GM23338 (cell line): ENCODE results near the gene OLIG1. TPM values are rescaled to one million over a fixed set of nuclear protein-coding genes. Genes with fewer than 3 reads are reported as not detected.

Experiments used
- ATAC-seq: fragments of 200-7000 bp; cut with Tn5 transposase; 3 replicates; pipeline ENCODE4 v1.9.1; 2020
- DNase-seq: peaks from one replicate; pipeline ENCODE4 v3.0.0-alpha.2; 2015; ENCODE audit warnings: low spot score
- H2AFZ ChIP-seq: fragments of 200-600 bp; sonication (generic); 2 replicates; pipeline ENCODE4 v1.8.0; 2016; ENCODE audit warnings: antibody characterized with exemption, mild to moderate bottlenecking, moderate library complexity
- H3F3A ChIP-seq: fragments of 200-600 bp; sonication (generic); replicated peaks from 2 replicates; pipeline ENCODE4 v1.8.0; 2017; ENCODE audit warnings: antibody characterized with exemption, mixed run types, low read depth
- H3K27ac ChIP-seq: fragments of 200-600 bp; sonication (generic); 2 replicates; pipeline ENCODE4 v1.6.1; 2016; ENCODE audit warnings: low read depth
- H3K27me3 ChIP-seq: fragments of 200-600 bp; sonication (generic); 2 replicates; pipeline ENCODE4 v1.8.0; 2016; ENCODE audit warnings: mild to moderate bottlenecking, mixed run types, moderate library complexity; ENCODE audit not compliant: insufficient read depth
- H3K36me3 ChIP-seq: fragments of 200-600 bp; sonication (generic); 2 replicates; pipeline ENCODE4 v1.8.0; 2016; ENCODE audit warnings: mild to moderate bottlenecking; ENCODE audit not compliant: insufficient read depth
- H3K4me1 ChIP-seq: fragments of 200-600 bp; sonication (generic); 2 replicates; pipeline ENCODE4 v1.8.0; 2016; ENCODE audit warnings: mild to moderate bottlenecking, moderate library complexity; ENCODE audit not compliant: insufficient read depth
- H3K4me2 ChIP-seq: fragments of 200-600 bp; sonication (generic); 2 replicates; pipeline ENCODE4 v1.7.1; 2017; ENCODE audit warnings: mixed run types
- H3K4me3 ChIP-seq: fragments of 200-600 bp; sonication (generic); 2 replicates; pipeline ENCODE4 v1.6.1; 2016; ENCODE audit warnings: mixed run types
- H3K79me2 ChIP-seq: fragments of 200-600 bp; sonication (generic); replicated peaks from 2 replicates; pipeline ENCODE4 v1.8.0; 2017; ENCODE audit warnings: mild to moderate bottlenecking; ENCODE audit not compliant: insufficient read depth
- H3K9me2 ChIP-seq: fragments of 200-600 bp; sonication (generic); 2 replicates; pipeline ENCODE4 v1.8.0; 2017; ENCODE audit not compliant: insufficient read depth
- H4K20me1 ChIP-seq: fragments of 200-600 bp; sonication (generic); replicated peaks from 2 replicates; pipeline ENCODE4 v1.8.0; 2017; ENCODE audit warnings: mild to moderate bottlenecking; ENCODE audit not compliant: insufficient read depth
- H3K27ac Mint-ChIP-seq: 2 replicates; pipeline ENCODE4 v1.8.0; 2020; ENCODE audit warnings: inconsistent platforms, mild to moderate bottlenecking, moderate library complexity, mixed read lengths
- H3K27me3 Mint-ChIP-seq: 3 replicates; pipeline ENCODE4 v1.8.0; 2022; ENCODE audit warnings: low read depth, mild to moderate bottlenecking, moderate library complexity, mixed read lengths, inconsistent platforms; ENCODE audit not compliant: insufficient read depth, poor library complexity
- H3K36me3 Mint-ChIP-seq: 3 replicates; pipeline ENCODE4 v1.8.0; 2021; ENCODE audit warnings: low read depth, mild to moderate bottlenecking, inconsistent platforms, moderate library complexity, mixed read lengths
- H3K4me1 Mint-ChIP-seq: 3 replicates; pipeline ENCODE4 v1.8.0; 2020; ENCODE audit warnings: mild to moderate bottlenecking, inconsistent platforms, mixed read lengths
- H3K4me3 Mint-ChIP-seq: 3 replicates; pipeline ENCODE4 v1.8.0; 2021; ENCODE audit warnings: moderate library complexity, mild to moderate bottlenecking, inconsistent platforms, mixed read lengths
- H3K9me3 Mint-ChIP-seq: 3 replicates; pipeline ENCODE4 v1.8.0; 2020; ENCODE audit warnings: moderate library complexity, mild to moderate bottlenecking, inconsistent platforms, mixed read lengths
- CREB1 ChIP-seq: fragments of 250-450 bp; sonication (Bioruptor Pico); IDR thresholded peaks from 2 replicates; pipeline ENCODE4 v1.5.0; 2020; ENCODE audit warnings: low read depth, mild to moderate bottlenecking, moderate library complexity
- ETS1 ChIP-seq: IDR thresholded peaks from 2 replicates; pipeline ENCODE4 v1.6.1; 2016; ENCODE audit warnings: antibody characterized with exemption
- EZH2 ChIP-seq: fragments of 200-600 bp; sonication (generic); IDR thresholded peaks from one replicate; pipeline ENCODE4 v1.8.0; 2017; ENCODE audit warnings: antibody characterized with exemption, mild to moderate bottlenecking, low read depth; ENCODE audit not compliant: unreplicated experiment
- EZH2phosphoT487 ChIP-seq: fragments of 200-600 bp; sonication (generic); IDR thresholded peaks from one replicate; pipeline ENCODE4 v1.8.1; 2018; ENCODE audit warnings: antibody characterized with exemption; ENCODE audit not compliant: unreplicated experiment
- NANOG ChIP-seq: IDR thresholded peaks from 2 replicates; pipeline ENCODE4 v1.6.1; 2016; ENCODE audit warnings: antibody characterized with exemption, borderline replicate concordance
- POLR2AphosphoS5 ChIP-seq: IDR thresholded peaks from 2 replicates; pipeline ENCODE4 v1.6.1; 2016; ENCODE audit warnings: antibody characterized with exemption, low read depth
- STAT1 ChIP-seq: IDR thresholded peaks from one replicate; pipeline ENCODE4 v1.6.1; 2016; ENCODE audit warnings: antibody characterized with exemption; ENCODE audit not compliant: unreplicated experiment
- ZNF114 ChIP-seq: fragments of 250-450 bp; sonication (Bioruptor Pico); IDR thresholded peaks from 2 replicates; pipeline ENCODE4 v1.5.0; 2020; ENCODE audit warnings: mild to moderate bottlenecking, moderate library complexity
- ZNF331 ChIP-seq: fragments of 250-450 bp; sonication (Bioruptor Pico); IDR thresholded peaks from 2 replicates; pipeline ENCODE4 v1.5.0; 2020; ENCODE audit warnings: low read depth, mild to moderate bottlenecking, moderate library complexity
- ZNF462 ChIP-seq: fragments of 250-450 bp; sonication (Bioruptor Pico); IDR thresholded peaks from 2 replicates; pipeline ENCODE4 v1.5.0; 2020; ENCODE audit warnings: mild to moderate bottlenecking, moderate library complexity
- polyA plus RNA-seq: library from polyadenylated mRNA; unstranded; fragments of >200 nt; fragmentation: Nextera tagmentation; extraction: Ambion mirVana; gene quantifications from 2 replicates; pipeline ENCODE4 v1.2.1, GENCODE V29; 2016
- total RNA-seq: library from RNA; depleted of rRNA; stranded (reverse); fragments of >200 nt; shearing (Covaris generic); gene quantifications from 2 replicates; pipeline ENCODE4 v1.2.3, GENCODE V29; 2014
- TF ChIP-seq, protein P1 (sequence below): IDR thresholded peaks from one replicate; pipeline ENCODE4 v1.6.1; 2018; ENCODE audit warnings: antibody characterized with exemption; ENCODE audit not compliant: unreplicated experiment

Gene OLIG1
- total and polyA plus RNA-seq, 2 experiments from 2014 or later = 0.14 to 0.81 TPM

- H3K4me1 Mint-ChIP-seq = peaks cover 13% of the 10 kb centered on the region
- TF ChIP-seq POLR2AphosphoS5 = no peak
- no peak for TF ChIP-seq ZNF462 (CRISPR knock-in tag)
- no peak for TF ChIP-seq NANOG
- TF ChIP-seq EZH2 = no peak
- TF ChIP-seq, protein P1, sequence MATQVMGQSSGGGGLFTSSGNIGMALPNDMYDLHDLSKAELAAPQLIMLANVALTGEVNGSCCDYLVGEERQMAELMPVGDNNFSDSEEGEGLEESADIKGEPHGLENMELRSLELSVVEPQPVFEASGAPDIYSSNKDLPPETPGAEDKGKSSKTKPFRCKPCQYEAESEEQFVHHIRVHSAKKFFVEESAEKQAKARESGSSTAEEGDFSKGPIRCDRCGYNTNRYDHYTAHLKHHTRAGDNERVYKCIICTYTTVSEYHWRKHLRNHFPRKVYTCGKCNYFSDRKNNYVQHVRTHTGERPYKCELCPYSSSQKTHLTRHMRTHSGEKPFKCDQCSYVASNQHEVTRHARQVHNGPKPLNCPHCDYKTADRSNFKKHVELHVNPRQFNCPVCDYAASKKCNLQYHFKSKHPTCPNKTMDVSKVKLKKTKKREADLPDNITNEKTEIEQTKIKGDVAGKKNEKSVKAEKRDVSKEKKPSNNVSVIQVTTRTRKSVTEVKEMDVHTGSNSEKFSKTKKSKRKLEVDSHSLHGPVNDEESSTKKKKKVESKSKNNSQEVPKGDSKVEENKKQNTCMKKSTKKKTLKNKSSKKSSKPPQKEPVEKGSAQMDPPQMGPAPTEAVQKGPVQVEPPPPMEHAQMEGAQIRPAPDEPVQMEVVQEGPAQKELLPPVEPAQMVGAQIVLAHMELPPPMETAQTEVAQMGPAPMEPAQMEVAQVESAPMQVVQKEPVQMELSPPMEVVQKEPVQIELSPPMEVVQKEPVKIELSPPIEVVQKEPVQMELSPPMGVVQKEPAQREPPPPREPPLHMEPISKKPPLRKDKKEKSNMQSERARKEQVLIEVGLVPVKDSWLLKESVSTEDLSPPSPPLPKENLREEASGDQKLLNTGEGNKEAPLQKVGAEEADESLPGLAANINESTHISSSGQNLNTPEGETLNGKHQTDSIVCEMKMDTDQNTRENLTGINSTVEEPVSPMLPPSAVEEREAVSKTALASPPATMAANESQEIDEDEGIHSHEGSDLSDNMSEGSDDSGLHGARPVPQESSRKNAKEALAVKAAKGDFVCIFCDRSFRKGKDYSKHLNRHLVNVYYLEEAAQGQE = no peak
- no peak for TF ChIP-seq ETS1
- no peak for TF ChIP-seq ZNF114 (CRISPR knock-in tag)
- TF ChIP-seq CREB1 = no peak
- no peak for TF ChIP-seq EZH2phosphoT487
- no peak for TF ChIP-seq STAT1
- TF ChIP-seq ZNF331 = no peak
- no peaks in the 10 kb centered on the region for H3K9me3 Mint-ChIP-seq
Observed at GRCh38 chr21:33061233-33061632, 8.7 kb upstream of the OLIG1 start.

More at GRCh38 chr21:33061233-33061632, 8.7 kb upstream of the OLIG1 start:
- H3K4me3 Mint-ChIP-seq = no peak overlapping the region
- Histone ChIP-seq H2AFZ (no peak overlapping the region), H3K36me3 (no peaks in the 10 kb centered on the region), H3K4me1 (0 out of 2 replicates have a peak, but pooled peaks cover 14% of the 10 kb centered on the region), H3K9me2 (no peaks in the 10 kb centered on the region), H3K4me3 (no peak overlapping the region), H3K27me3 (peaks cover 31% of the 10 kb centered on the region), H3K27ac (no peak overlapping the region), H4K20me1 (no peaks in the 10 kb centered on the region), H3K79me2 (no peaks in the 10 kb centered on the region), H3K4me2 (no peak overlapping the region), H3F3A (0 out of 2 replicates have a peak, but pooled peaks cover 6% of the 10 kb centered on the region)
- peaks cover 18% of the 10 kb centered on the region for H3K27me3 Mint-ChIP-seq
- H3K27ac Mint-ChIP-seq = no peak overlapping the region
- ATAC-seq (no peak), DNase-seq (no peak)
- H3K36me3 Mint-ChIP-seq = no peaks in the 10 kb centered on the region
